Panc1 (cell line): ENCODE data around the gene TSKS. TPM values are rescaled to one million over a fixed set of nuclear protein-coding genes. Genes with fewer than 3 reads are reported as not detected.

Source experiments
- ATAC-seq: fragments of 200-7000 bp; cut with Tn5 transposase; 2 replicates; pipeline ENCODE4 v1.9.1; 2020; ENCODE audit warnings: mild to moderate bottlenecking, moderate library complexity
- BruUV-seq: library from RNA; stranded (reverse); fragments of 400-500 nt; replicated peaks from 2 replicates; lab custom pipeline; 2021; lab: Mats Ljungman, UMichigan
- CTCF ChIA-PET: fragments of 300-600 bp; sonication (Branson Sonifier 250); formaldehyde crosslinking; loops from one replicate; lab custom pipeline; 2022; ENCODE audit warnings: antibody characterized with exemption; lab: Charles Lee
- POLR2A ChIA-PET: fragments of 300-600 bp; sonication (Branson Sonifier 250); formaldehyde crosslinking; loops from one replicate; lab custom pipeline; 2022; ENCODE audit warnings: antibody characterized with exemption; lab: Charles Lee
- DNase-seq: peaks from one replicate; pipeline ENCODE4 v3.0.0-alpha.2; 2010; ENCODE audit warnings: low read depth, low spot score
- H3K27ac ChIP-seq: 2 replicates; pipeline ENCODE4 v1.5.1; 2011; ENCODE audit warnings: mild to moderate bottlenecking, low read length, inconsistent platforms
- H3K27me3 ChIP-seq: fragments of 200-500 bp; sonication (Bioruptor generic); 2 replicates; pipeline ENCODE4 v1.6.0; 2014; ENCODE audit warnings: low read length, inconsistent platforms; ENCODE audit not compliant: control insufficient read depth, insufficient read depth
- H3K36me3 ChIP-seq: fragments of 200-500 bp; sonication (Bioruptor generic); 2 replicates; pipeline ENCODE4 v1.5.1; 2014; ENCODE audit warnings: inconsistent platforms, mild to moderate bottlenecking, low read length, moderate library complexity; ENCODE audit not compliant: control insufficient read depth, insufficient read depth
- H3K4me1 ChIP-seq: 2 replicates; pipeline ENCODE4 v1.5.1; 2011; ENCODE audit warnings: inconsistent platforms, mild to moderate bottlenecking, low read length, moderate library complexity; ENCODE audit not compliant: control insufficient read depth, insufficient read depth
- H3K4me3 ChIP-seq, 2 experiments: 2 replicates each; pipeline ENCODE4 v1.5.1; 2011 to 2012; ENCODE audit warnings: low read depth in 2 of 2, low read length in 2 of 2, mild to moderate bottlenecking in 2 of 2, inconsistent platforms in 1 of 2, moderate library complexity in 1 of 2
- H3K9me3 ChIP-seq: fragments of 200-500 bp; sonication (Bioruptor generic); 2 replicates; pipeline ENCODE4 v1.5.1; 2014; ENCODE audit warnings: low read depth, mild to moderate bottlenecking, inconsistent platforms, low read length, moderate library complexity; ENCODE audit not compliant: control insufficient read depth, insufficient read depth
- POLR2AphosphoS5 ChIP-seq: IDR thresholded peaks from 2 replicates; pipeline ENCODE4 v1.6.1; 2012; ENCODE audit warnings: mild to moderate bottlenecking, low read depth, low read length, moderate library complexity
- SIN3A ChIP-seq: IDR thresholded peaks from 2 replicates; pipeline ENCODE4 v1.6.1; 2012; ENCODE audit warnings: low read depth, mild to moderate bottlenecking, low read length, moderate library complexity, borderline replicate concordance; ENCODE audit not compliant: insufficient read depth
- TCF7L2 ChIP-seq: IDR thresholded peaks from 2 replicates; pipeline ENCODE4 v1.6.1; 2011; ENCODE audit warnings: mild to moderate bottlenecking, low read depth, low read length, inconsistent platforms
- in situ Hi-C: cut with HindIII; loops from 2 replicates; pipeline ENCODE4 v1.10.0; 2016; ENCODE audit warnings: low sequenced_read_pairs, low pct_unique_long_range_greater_than_20kb
- intact Hi-C: fragments of 100-400 bp; cut with micrococcal nuclease; formaldehyde crosslinking; loops from one replicate; pipeline ENCODE4 v1.10.0; 2022; ENCODE audit not compliant: unreplicated experiment
- total RNA-seq: library from RNA; stranded (reverse); gene quantifications from one replicate; pipeline ENCODE4 v1.2.1, GENCODE V29; 2021; ENCODE audit not compliant: unreplicated experiment
- TF ChIP-seq, protein P1 (sequence below): fragments of 450-650 bp; IDR thresholded peaks from 2 replicates; pipeline ENCODE4 v1.5.1; 2017; ENCODE audit warnings: mild to moderate bottlenecking
- TF ChIP-seq, protein P2 (sequence below), 2 experiments: IDR thresholded peaks; 2 replicates each; pipeline ENCODE4 v1.6.1; 2011 to 2012; ENCODE audit warnings: low read depth in 2 of 2, control low read depth in 1 of 2, low read length in 1 of 2, mild to moderate bottlenecking in 1 of 2, moderate library complexity in 1 of 2; ENCODE audit not compliant: insufficient read depth in 1 of 2

Gene TSKS
- total RNA-seq, 1 experiment from 2014 or later = not detected

DNA sequence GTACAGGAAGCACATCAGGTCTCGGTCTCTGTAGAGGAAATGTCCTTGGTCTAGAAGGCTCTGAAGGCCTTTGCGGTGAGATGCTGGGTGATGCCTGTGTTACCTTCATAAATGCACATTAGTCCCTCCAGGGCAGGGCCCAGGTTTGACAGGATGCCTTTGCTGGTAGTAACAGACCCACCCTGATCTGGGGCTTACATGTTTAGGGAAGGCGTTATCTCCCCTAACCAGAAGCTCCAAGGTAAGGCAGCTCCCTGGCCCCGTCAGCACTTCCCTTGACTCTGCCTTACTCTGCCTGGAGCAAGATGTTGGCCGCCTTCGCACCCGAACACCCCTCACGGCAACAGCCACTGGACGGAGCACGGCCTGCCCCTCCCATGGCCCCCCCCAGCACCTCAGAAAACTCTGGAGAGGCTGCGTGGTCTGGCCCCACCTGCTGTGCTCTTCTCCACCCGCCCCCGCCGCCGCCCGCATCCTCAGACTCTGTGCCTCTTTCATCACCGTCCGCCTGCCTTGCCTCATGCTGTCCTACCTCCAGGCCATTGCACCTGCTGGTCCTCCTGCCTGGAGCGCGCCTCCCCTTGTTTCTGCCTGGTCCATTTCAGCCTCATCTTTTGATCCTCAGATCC, 12.8 kb upstream of the TSKS start:
- Histone ChIP-seq H3K4me3 (no peak overlapping the region), H3K36me3 (no peaks in the 10 kb centered on the region), H3K9me3 (no peaks in the 10 kb centered on the region), H3K4me1 (no peaks in the 10 kb centered on the region), H3K27ac (no peak overlapping the region), H3K27me3 (no peaks in the 10 kb centered on the region)
- ATAC-seq = no peak
- BruUV-seq = no TSS peak
- DNase-seq = no peak
- TF ChIP-seq TCF7L2 (no peak), SIN3A (no peak), POLR2AphosphoS5 (no peak)
- TF ChIP-seq, protein P1, sequence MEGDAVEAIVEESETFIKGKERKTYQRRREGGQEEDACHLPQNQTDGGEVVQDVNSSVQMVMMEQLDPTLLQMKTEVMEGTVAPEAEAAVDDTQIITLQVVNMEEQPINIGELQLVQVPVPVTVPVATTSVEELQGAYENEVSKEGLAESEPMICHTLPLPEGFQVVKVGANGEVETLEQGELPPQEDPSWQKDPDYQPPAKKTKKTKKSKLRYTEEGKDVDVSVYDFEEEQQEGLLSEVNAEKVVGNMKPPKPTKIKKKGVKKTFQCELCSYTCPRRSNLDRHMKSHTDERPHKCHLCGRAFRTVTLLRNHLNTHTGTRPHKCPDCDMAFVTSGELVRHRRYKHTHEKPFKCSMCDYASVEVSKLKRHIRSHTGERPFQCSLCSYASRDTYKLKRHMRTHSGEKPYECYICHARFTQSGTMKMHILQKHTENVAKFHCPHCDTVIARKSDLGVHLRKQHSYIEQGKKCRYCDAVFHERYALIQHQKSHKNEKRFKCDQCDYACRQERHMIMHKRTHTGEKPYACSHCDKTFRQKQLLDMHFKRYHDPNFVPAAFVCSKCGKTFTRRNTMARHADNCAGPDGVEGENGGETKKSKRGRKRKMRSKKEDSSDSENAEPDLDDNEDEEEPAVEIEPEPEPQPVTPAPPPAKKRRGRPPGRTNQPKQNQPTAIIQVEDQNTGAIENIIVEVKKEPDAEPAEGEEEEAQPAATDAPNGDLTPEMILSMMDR = no peak
- TF ChIP-seq, protein P2, sequence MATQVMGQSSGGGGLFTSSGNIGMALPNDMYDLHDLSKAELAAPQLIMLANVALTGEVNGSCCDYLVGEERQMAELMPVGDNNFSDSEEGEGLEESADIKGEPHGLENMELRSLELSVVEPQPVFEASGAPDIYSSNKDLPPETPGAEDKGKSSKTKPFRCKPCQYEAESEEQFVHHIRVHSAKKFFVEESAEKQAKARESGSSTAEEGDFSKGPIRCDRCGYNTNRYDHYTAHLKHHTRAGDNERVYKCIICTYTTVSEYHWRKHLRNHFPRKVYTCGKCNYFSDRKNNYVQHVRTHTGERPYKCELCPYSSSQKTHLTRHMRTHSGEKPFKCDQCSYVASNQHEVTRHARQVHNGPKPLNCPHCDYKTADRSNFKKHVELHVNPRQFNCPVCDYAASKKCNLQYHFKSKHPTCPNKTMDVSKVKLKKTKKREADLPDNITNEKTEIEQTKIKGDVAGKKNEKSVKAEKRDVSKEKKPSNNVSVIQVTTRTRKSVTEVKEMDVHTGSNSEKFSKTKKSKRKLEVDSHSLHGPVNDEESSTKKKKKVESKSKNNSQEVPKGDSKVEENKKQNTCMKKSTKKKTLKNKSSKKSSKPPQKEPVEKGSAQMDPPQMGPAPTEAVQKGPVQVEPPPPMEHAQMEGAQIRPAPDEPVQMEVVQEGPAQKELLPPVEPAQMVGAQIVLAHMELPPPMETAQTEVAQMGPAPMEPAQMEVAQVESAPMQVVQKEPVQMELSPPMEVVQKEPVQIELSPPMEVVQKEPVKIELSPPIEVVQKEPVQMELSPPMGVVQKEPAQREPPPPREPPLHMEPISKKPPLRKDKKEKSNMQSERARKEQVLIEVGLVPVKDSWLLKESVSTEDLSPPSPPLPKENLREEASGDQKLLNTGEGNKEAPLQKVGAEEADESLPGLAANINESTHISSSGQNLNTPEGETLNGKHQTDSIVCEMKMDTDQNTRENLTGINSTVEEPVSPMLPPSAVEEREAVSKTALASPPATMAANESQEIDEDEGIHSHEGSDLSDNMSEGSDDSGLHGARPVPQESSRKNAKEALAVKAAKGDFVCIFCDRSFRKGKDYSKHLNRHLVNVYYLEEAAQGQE (IDR thresholded peaks at IDR 0.05; ENCODE audit: insufficient read depth in 1 of 2, low read depth in 2 of 2, low read length in 1 of 2) = no peak
- in situ Hi-C loops (no loop called here), intact Hi-C loops (no loop called here)
- POLR2A ChIA-PET = no interaction called here
- CTCF ChIA-PET = no interaction called here

DNA sequence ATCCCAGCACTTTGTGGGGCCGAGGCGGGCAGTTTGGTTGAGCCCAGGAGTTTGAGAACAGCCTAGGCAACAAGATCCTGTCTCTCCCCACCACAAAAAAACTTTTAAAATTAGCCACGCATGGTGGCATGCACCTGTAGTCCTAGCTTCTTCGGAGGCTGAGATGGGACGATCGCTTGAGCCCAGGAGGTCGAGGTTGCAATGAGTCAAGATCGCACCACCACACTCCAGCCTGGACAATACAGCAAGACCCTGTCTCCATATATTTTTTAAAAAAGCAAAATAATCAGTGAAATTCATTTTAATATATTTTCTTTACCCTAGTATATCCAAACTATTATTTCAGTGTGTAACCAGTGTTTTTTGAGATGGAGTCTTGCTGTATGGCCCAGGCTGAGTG, 11.9 kb upstream of the TSKS start:
- no peaks in the 10 kb centered on the region for H3K9me3 ChIP-seq
- no peaks in the 10 kb centered on the region for H3K36me3 ChIP-seq
- intact Hi-C loops (no loop called here), in situ Hi-C loops (no loop called here)
- ChIA-PET CTCF (interaction anchor here (0.7 kb wide), 1 partner anchor 25 kb away, joined by 3 read pairs; no protein-coding TSS in a partner anchor), POLR2A (interaction anchor here (0.6 kb wide), 1 partner anchor 38 kb away, joined by 6 read pairs; the partner anchor contains the start of gene FUZ)
- DNase-seq (no peak), ATAC-seq (no peak)
- TF ChIP-seq POLR2AphosphoS5 (no peak), SIN3A (no peak), TCF7L2 (no peak)
- TF ChIP-seq, protein P1 = no peak
- no peaks in the 10 kb centered on the region for H3K27me3 ChIP-seq
- H3K4me3 ChIP-seq = no peak overlapping the region
- BruUV-seq = no TSS peak
- no peak overlapping the region for H3K27ac ChIP-seq
- H3K4me1 ChIP-seq = no peaks in the 10 kb centered on the region
